MCF 10A (cell line): Measurements from ENCODE around the gene SYT6. TPM values are rescaled to one million over a fixed set of nuclear protein-coding genes. Genes with fewer than 3 reads are reported as not detected.

Experiments used
- BruUV-seq: library from RNA; stranded (reverse); fragments of 400-500 nt; replicated peaks from 2 replicates; lab custom pipeline; 2021; lab: Mats Ljungman, UMichigan
- CTCF ChIA-PET: fragments of 300-600 bp; sonication (Branson Sonifier 250); formaldehyde crosslinking; extraction: SDS; loops from one replicate; lab custom pipeline; 2021; ENCODE audit warnings: antibody characterized with exemption, inconsistent platforms; lab: Yijun Ruan, JAX
- POLR2A ChIA-PET: fragments of 300-600, 350-650 bp; sonication (Branson Sonifier 250); formaldehyde crosslinking; extraction: SDS; loops from one replicate; lab custom pipeline; 2020; ENCODE audit warnings: antibody characterized with exemption, inconsistent platforms; lab: Yijun Ruan, JAX
- DNase-seq: peaks from one replicate; pipeline ENCODE4 v3.0.0-alpha.2; 2018; ENCODE audit not compliant: unreplicated experiment
- H3K27ac Mint-ChIP-seq: one replicate; pipeline ENCODE4 v1.8.0; 2022; ENCODE audit warnings: mild to moderate bottlenecking, low read depth, mixed read lengths; ENCODE audit not compliant: unreplicated experiment
- H3K27me3 Mint-ChIP-seq: one replicate; pipeline ENCODE4 v1.8.0; 2022; ENCODE audit warnings: mixed read lengths; ENCODE audit not compliant: insufficient read depth, unreplicated experiment
- H3K36me3 Mint-ChIP-seq: one replicate; pipeline ENCODE4 v1.8.0; 2022; ENCODE audit warnings: mild to moderate bottlenecking, moderate library complexity, mixed read lengths; ENCODE audit not compliant: insufficient read depth, unreplicated experiment
- H3K4me1 Mint-ChIP-seq: one replicate; pipeline ENCODE4 v1.8.0; 2022; ENCODE audit warnings: mixed read lengths; ENCODE audit not compliant: insufficient read depth, unreplicated experiment
- H3K4me3 Mint-ChIP-seq: one replicate; pipeline ENCODE4 v1.8.0; 2022; ENCODE audit warnings: mild to moderate bottlenecking, moderate library complexity, mixed read lengths; ENCODE audit not compliant: unreplicated experiment
- H3K9me3 Mint-ChIP-seq: one replicate; pipeline ENCODE4 v1.8.0; 2022; ENCODE audit warnings: mixed read lengths; ENCODE audit not compliant: unreplicated experiment
- CTCF ChIP-seq: fragments of 200-600 bp; IDR thresholded peaks from one replicate; pipeline ENCODE4 v1.8.0; 2022; ENCODE audit warnings: antibody characterized with exemption, mild to moderate bottlenecking; ENCODE audit not compliant: unreplicated experiment
- intact Hi-C: fragments of 100-400 bp; cut with micrococcal nuclease; formaldehyde crosslinking; loops from 2 replicates; pipeline ENCODE4 v1.14.1; 2022
- total RNA-seq: library from RNA; stranded (reverse); gene quantifications from 2 replicates; pipeline ENCODE4 v1.2.3, GENCODE V29; 2022

SYT6 gene
- total RNA-seq, 1 experiment from 2014 or later, result not detected

GRCh38 chr1:114196992-114197907 lies 43.6 kb upstream of the SYT6 start:
- POLR2A ChIA-PET, result interaction anchor here (1.1 kb wide), 1 partner anchor 35 kb away, joined by 5 read pairs; no protein-coding TSS in a partner anchor
- TF ChIP-seq CTCF, result no peak
- H3K27ac Mint-ChIP-seq, result no peak overlapping the region
- no peak for DNase-seq
- peaks cover 6% of the 10 kb centered on the region for H3K36me3 Mint-ChIP-seq
- BruUV-seq, result no TSS peak
- peaks cover 100% of the 10 kb centered on the region for H3K27me3 Mint-ChIP-seq
- no peaks in the 10 kb centered on the region for H3K4me1 Mint-ChIP-seq
- CTCF ChIA-PET, result interaction anchor here (0.5 to 1.6 kb wide), 2 partner anchors 14 to 85 kb away, joined by 3 to 7 read pairs; no protein-coding TSS in a partner anchor
- intact Hi-C loops, result no loop called here
- peaks cover 9% of the 10 kb centered on the region for H3K9me3 Mint-ChIP-seq
- H3K4me3 Mint-ChIP-seq, result no peak overlapping the region

DNA sequence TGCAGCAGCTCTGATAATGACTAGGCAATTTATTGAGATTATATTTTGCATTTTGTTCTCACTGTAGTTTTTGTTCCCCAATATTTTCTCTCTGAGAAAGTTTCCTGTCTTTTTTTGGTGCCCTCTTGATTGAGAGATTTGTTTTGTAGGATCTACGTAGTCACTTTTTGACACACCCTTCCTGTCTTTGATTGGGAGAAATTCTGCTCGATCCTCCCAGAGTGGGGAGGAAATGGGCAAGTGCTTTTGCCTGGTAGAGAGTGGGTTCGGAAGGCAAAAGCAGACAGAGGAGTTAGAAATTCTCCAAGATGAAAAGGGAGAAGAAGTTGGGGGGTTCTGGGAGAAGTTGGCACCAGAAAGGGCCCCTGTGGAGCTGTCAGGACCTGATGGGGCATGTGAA lies 42.1 kb upstream of the SYT6 start:
- intact Hi-C loops, result no loop called here
- no peak for DNase-seq
- Mint-ChIP-seq H3K36me3 (peaks cover 6% of the 10 kb centered on the region), H3K27ac (no peak overlapping the region), H3K4me1 (no peaks in the 10 kb centered on the region), H3K9me3 (peaks cover 9% of the 10 kb centered on the region), H3K27me3 (peaks cover 100% of the 10 kb centered on the region), H3K4me3 (no peak overlapping the region)
- BruUV-seq, result no TSS peak
- POLR2A ChIA-PET, result no interaction called here
- CTCF ChIA-PET, result no interaction called here
- no peak for TF ChIP-seq CTCF

GRCh38 chr1:114192328-114192727 lies 38.7 kb upstream of the SYT6 start:
- CTCF ChIA-PET, result interaction anchor here (0.6 to 0.8 kb wide), 2 partner anchors 10 to 14 kb away, joined by 3 read pairs; no protein-coding TSS in a partner anchor

More at GRCh38 chr1:114192328-114192727, 38.7 kb upstream of the SYT6 start:
- H3K4me1 Mint-ChIP-seq, result no peaks in the 10 kb centered on the region
- no peak for DNase-seq
- peaks cover 6% of the 10 kb centered on the region for H3K36me3 Mint-ChIP-seq
- H3K4me3 Mint-ChIP-seq, result no peak overlapping the region
- TF ChIP-seq CTCF, result no peak
- peaks cover 89% of the 10 kb centered on the region for H3K27me3 Mint-ChIP-seq
- POLR2A ChIA-PET, result interaction anchor here (0.6 kb wide), 1 partner anchor 324 kb away, joined by 3 read pairs; no protein-coding TSS in a partner anchor
- BruUV-seq, result no TSS peak
- H3K27ac Mint-ChIP-seq, result no peak overlapping the region
- intact Hi-C loops, result no loop called here
- peaks cover 9% of the 10 kb centered on the region for H3K9me3 Mint-ChIP-seq
